NCI-H2196 (cell line): ENCODE data around the gene HELZ.
"Not testable (repeated sequence)": the region's sequence is repeated elsewhere in the genome, so short reads cannot be mapped to it uniquely, and the experiment has no call there.

ENCODE experiments used
- DNase-seq: peaks from one replicate; lab custom pipeline; 2025; ENCODE audit not compliant: unreplicated experiment; lab: John Stamatoyannopoulos, UW

HELZ gene

DNA sequence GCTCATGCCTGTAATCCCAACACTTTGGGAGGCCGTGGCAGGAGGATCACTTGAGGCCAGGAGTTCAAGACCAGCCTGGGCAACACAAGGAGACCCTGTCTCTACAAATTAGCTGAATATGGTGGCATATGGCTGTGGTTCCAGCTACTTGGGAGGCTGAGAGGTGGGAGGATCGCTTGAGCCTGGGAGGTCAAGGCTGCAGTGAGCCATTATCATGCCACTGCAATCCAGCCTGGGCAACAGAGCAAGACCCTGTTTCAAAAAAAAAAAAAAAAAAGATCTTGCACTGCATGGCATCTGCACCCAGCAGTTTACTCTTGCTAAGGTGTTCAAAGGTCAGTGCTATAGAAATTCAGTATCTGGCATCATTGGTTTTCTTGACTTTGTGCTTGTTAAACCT lies 26.2 kb upstream of the HELZ start:
- not testable (repeated sequence) for DNase-seq

- DNase-seq = no peak
Measured at GRCh38 chr17:67270416-67270815, 25.4 kb upstream of the HELZ start.

DNA sequence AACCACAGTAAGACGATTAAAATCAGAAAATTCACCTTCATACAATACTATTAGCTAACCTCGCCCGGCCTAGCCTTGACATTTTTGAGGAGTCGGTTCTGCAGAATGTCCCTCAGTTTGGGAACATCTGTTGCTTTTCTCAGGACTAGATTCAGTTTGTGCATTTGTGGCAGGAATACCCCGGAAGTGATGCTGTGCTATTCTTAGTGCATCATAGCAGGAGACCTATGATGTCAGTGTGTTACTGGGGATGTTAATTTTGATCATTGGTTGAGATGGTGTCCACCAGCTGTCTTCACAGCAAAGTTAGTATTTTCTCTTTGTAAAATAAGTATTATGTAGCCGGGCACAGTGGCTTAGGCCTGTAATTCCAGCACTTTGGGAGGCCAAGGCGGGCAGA lies 21.5 kb upstream of the HELZ start:
- no peak for DNase-seq

DNA sequence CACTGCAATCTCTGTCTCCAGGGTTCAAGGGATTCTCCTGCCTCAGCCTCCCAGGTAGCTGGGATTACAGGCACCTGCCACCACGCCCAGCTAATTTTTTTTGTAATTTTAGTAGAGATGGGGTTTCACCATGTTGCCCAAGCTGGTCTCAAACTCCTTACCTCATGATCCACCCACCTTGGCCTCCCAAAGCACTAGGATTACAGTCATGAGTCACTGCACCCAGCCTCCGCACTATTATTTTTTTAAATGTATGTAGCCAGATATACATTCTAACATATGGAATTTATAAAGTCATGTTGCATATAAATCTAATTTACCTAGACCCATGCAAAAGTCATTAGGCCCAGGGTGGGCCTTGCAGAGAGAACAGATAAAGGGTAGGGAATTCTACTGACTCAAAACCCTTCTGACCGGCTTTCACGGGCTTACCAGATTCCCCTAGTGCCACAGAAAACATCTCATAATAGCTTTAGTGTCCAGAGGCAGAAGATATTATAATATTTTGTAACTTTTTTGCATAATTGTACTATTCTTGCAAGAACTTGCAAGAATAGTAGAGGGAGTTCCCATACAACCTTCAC lies 20.5 kb upstream of the HELZ start:
- DNase-seq = no peak

- no peak for DNase-seq
Measured at GRCh38 chr17:67262435-67263117, 17.6 kb upstream of the HELZ start.

GRCh38 chr17:67260170-67260987 lies 15.4 kb upstream of the HELZ start:
- DNase-seq = no peak

GRCh38 chr17:67258821-67259468 lies 13.9 kb upstream of the HELZ start:
- DNase-seq = no peak

- DNase-seq = no peak
Measured at GRCh38 chr17:67256075-67256732, 11.2 kb upstream of the HELZ start.

DNA sequence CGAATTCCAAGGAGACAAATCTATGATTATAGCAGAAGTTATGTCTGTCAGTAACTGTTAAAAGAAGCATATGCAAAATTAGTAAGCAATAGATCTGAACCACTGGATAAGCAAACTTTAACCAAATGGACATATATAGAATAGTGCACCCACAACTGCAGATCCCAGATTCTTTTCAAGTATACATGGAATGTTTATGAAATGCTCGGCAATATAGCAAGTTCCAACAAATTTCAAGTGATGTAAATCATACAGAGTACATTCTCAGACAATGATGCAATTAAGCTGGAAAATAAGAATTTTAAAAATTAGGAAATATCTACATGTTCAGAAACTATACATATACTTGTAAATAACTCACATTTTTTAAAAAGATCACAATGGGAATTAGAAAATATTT lies 8.4 kb upstream of the HELZ start:
- no peak for DNase-seq

- DNase-seq = not testable (repeated sequence)
Measured at GRCh38 chr17:67251586-67251985, 6.6 kb upstream of the HELZ start.

DNA sequence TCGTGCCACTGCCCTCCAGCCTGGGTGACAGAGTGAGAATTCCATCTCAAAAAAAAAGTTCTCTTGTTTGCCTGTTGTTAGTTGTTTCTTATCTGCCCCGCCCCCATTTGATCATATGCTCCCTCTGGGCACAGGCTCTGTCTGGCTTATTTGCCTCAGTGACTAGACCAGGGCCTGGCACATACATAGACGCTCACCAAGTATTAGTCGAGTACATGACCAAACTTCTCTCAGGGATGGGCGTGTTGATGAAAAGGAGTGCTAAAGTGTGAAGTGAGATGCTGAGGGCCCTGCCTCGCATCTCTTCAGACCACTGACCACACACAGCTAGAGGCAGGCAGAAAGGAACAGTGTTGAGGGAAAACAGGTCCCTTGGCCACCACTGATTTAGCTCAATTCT lies 3.3 kb upstream of the HELZ start:
- DNase-seq = no peak

- DNase-seq = no peak
Measured at GRCh38 chr17:67247416-67247900, 2.5 kb upstream of the HELZ start.

GRCh38 chr17:67246653-67247415 lies 1.8 kb upstream of the HELZ start:
- DNase-seq = no peak

- DNase-seq = no peak
Measured at GRCh38 chr17:67246403-67246652, 1.3 kb upstream of the HELZ start.

DNA sequence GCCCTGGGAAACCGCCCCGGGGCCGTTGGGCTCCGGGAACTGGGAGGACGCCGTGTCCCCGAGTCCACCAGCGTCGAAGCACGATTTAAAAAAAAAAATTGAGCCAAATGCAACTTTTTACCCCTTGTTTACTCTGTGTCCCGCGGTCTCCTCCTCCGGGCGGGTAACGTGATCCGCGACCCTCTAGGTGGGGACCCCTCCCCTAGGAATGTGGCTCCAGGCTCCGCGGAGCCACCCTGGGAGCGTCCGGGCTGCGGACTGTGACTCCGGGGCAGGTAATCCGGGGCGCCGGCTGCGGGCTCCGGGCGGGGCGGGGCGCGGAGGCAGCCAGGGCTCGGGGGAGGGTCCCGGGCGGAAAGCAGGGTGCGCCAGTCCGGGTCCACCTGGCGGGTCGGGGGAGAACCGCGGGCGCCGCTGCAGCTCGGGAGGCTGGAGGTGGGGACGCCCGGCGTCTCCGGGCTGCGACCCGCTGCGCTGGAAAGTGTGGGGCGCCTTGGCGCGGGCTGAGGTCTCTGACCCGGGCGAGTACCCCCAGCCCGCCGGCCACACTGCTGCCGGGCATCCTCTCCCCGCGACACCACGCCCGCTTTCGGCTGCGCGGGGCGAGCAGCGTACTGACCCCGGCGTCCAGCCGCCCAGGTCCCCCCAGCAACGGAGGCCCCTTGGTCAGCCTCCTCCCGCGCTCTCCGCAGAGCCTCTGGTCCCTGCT lies 852 bp upstream of the HELZ start:
- no peak for DNase-seq

- DNase-seq = no peak
Measured at GRCh38 chr17:67244431-67245072, 444 bp downstream of the HELZ start.

DNA sequence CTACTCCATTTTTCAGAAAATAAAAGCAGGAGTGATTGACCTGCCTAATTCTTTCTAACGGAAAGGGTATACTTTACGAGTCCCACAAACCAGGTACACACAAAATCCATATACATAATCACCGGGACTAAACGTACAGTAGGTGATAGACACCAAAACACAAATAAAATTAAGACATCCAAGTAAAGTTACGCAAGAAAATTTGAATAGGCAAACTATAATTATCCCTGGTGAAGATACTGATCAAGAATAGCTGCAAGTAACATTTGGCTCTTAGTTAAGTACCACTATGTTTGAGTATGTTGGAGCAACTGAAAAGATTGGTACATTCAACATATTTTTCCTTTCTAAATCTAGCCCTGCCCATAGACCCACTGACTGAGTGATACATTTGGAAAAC lies 1.7 kb downstream of the HELZ start:
- DNase-seq = no peak

DNA sequence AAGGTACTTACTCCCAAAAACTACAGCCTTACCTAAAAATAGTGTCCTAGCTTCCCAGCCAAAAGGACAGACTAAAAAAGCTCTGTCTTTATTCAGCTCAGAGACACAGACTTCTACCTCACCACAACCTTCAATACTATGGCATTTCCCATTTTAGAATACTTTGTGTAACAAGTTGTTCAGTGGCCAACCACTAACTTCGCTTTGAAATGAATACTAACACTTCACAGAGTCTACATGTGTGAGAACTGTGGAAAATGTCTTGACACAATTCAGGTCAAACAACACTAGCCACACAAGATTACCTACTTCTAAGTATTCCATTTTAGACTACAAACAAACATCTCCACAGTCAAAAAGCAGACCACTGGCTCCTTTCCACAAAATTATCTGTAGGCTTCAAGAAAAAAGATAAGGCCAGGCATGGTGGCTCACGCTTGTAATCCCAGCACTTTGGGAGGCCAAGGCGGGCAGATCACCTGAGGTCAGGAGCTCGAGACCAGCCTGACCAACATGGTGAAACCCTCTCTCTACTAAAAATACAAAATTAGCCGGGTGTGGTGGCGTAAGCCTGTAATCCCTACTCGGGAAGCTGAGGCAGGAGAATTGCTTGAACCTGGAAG lies 3.2 kb downstream of the HELZ start:
- no peak for DNase-seq

DNA sequence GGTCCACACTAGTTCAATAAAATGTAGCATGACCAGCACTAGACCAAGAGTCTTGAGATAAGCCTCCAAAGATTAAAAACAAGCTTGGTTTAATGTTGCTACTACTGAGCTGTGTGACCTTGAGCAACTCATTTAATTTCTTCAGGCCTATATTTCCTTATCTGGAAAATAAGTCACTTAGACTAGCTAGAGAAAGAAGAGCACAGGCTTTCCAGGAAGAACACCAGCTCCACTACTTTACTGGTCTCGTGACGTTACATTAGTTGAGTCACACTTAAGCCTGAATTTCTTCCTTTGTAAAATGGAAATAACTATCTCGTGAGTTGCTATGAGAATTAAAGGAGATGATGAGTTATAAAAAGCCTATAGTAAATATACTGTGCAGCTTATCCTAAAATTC lies 5.4 kb downstream of the HELZ start:
- DNase-seq = no peak
